GM12878 (cell line): Measurements from ENCODE around the gene TMEM88. TPM values are rescaled to one million over a fixed set of nuclear protein-coding genes. Genes with fewer than 3 reads are reported as not detected.

Experiments
- ATAC-seq: fragments of 200-7000 bp; cut with Tn5 transposase; 3 replicates; pipeline ENCODE4 v1.9.1; 2020; ENCODE audit warnings: mild to moderate bottlenecking, moderate library complexity
- BruUV-seq: library from RNA; stranded (reverse); fragments of 400-500 nt; replicated peaks from 2 replicates; lab custom pipeline; 2021; lab: Mats Ljungman, UMichigan
- CTCF ChIA-PET: fragments of 300-600 bp; sonication (Branson Sonifier 250); formaldehyde crosslinking; extraction: SDS; loops from one replicate; lab custom pipeline; 2021; ENCODE audit warnings: inconsistent platforms; lab: Yijun Ruan, JAX
- POLR2A ChIA-PET: fragments of 350-600 bp; formaldehyde crosslinking; extraction: SDS; loops from one replicate; lab custom pipeline; 2021; ENCODE audit warnings: inconsistent platforms; lab: Charles Lee
- RAD21 ChIA-PET: fragments of 300-600 bp; sonication (Branson Sonifier 250); formaldehyde crosslinking; loops from one replicate; lab custom pipeline; 2023; ENCODE audit warnings: antibody characterized with exemption; ENCODE audit not compliant: unreplicated experiment; lab: Charles Lee
- SMC1A ChIA-PET: fragments of 300-600 bp; sonication (Branson Sonifier 250); formaldehyde crosslinking; loops from one replicate; lab custom pipeline; 2023; ENCODE audit not compliant: unreplicated experiment, uncharacterized antibody; lab: Charles Lee
- DNase-seq: peaks from one replicate; pipeline ENCODE4 v3.0.0-alpha.2; 2011; ENCODE audit warnings: low read depth, low spot score
- FAIRE-seq: peaks from 3 replicates; lab custom pipeline; 2011; peaks lifted over from hg19 to GRCh38; lab: Jason Lieb, UNC
- H2AFZ ChIP-seq: 2 replicates; pipeline ENCODE4 v1.6.0; 2011; ENCODE audit warnings: low read depth, low read length, control low read depth; ENCODE audit not compliant: control insufficient read depth
- H3K27ac ChIP-seq: 2 replicates; pipeline ENCODE4 v1.5.1; 2011; ENCODE audit warnings: control low read depth; ENCODE audit not compliant: control insufficient read depth, insufficient read depth
- H3K27me3 ChIP-seq, 2 experiments: replicated peaks in 1 of 2; 2 replicates each; pipeline versions ENCODE4 v1.6.0 to v1.6.1; 2011; ENCODE audit warnings: low read length in 1 of 2; ENCODE audit not compliant: control insufficient read depth in 2 of 2, insufficient read depth in 2 of 2
- H3K36me3 ChIP-seq, 2 experiments: 2 replicates each; pipeline ENCODE4 v1.5.1; 2011; ENCODE audit warnings: low read length in 1 of 2; ENCODE audit not compliant: control insufficient read depth in 2 of 2, insufficient read depth in 2 of 2
- H3K4me1 ChIP-seq: 2 replicates; pipeline ENCODE4 v1.6.1; 2011; ENCODE audit warnings: mild to moderate bottlenecking, low read length, moderate library complexity, mixed read lengths; ENCODE audit not compliant: control insufficient read depth, insufficient read depth
- H3K4me2 ChIP-seq: 2 replicates; pipeline ENCODE4 v1.6.0; 2011; ENCODE audit warnings: control low read depth; ENCODE audit not compliant: control insufficient read depth, insufficient read depth
- H3K4me3 ChIP-seq: fragments of 200-600 bp; sonication (generic); 2 replicates; pipeline ENCODE4 v1.5.1; 2016
- H3K79me2 ChIP-seq: 2 replicates; pipeline ENCODE4 v1.6.0; 2011; ENCODE audit warnings: low read length; ENCODE audit not compliant: control insufficient read depth, insufficient read depth
- H3K9ac ChIP-seq: 2 replicates; pipeline ENCODE4 v1.8.0; 2011; ENCODE audit warnings: low read length, control low read depth, mixed read lengths; ENCODE audit not compliant: control insufficient read depth, insufficient read depth
- H3K9me3 ChIP-seq: replicated peaks from 3 replicates; pipeline ENCODE4 v1.5.1; 2011; ENCODE audit warnings: mild to moderate bottlenecking, low read length; ENCODE audit not compliant: control insufficient read depth, insufficient read depth
- H4K20me1 ChIP-seq: 2 replicates; pipeline ENCODE4 v1.6.0; 2011; ENCODE audit not compliant: control insufficient read depth, insufficient read depth
- ASH2L ChIP-seq: fragments of 300-600, 200-600 bp; sonication (generic); IDR thresholded peaks from 2 replicates; pipeline ENCODE4 v1.6.1; 2017; ENCODE audit warnings: low read depth, mild to moderate bottlenecking, borderline replicate concordance
- ATF7 ChIP-seq: fragments of 450-650 bp; IDR thresholded peaks from 2 replicates; pipeline ENCODE4 v1.6.1; 2016; ENCODE audit warnings: low read depth, mild to moderate bottlenecking
- BRCA1 ChIP-seq: IDR thresholded peaks from 2 replicates; pipeline ENCODE4 v1.6.1; 2011; ENCODE audit warnings: low read depth, low read length, improper control_type of control experiment
- CBFB ChIP-seq: IDR thresholded peaks from 2 replicates; pipeline ENCODE4 v1.6.1; 2016; ENCODE audit warnings: antibody characterized with exemption, low read depth
- ESRRA ChIP-seq: IDR thresholded peaks from 2 replicates; pipeline ENCODE4 v1.6.1; 2012; ENCODE audit warnings: mild to moderate bottlenecking, low read length, improper control_type of control experiment
- EZH2 ChIP-seq: IDR thresholded peaks from 2 replicates; pipeline ENCODE4 v1.6.1; 2012; ENCODE audit warnings: low read depth, mild to moderate bottlenecking, control low read depth, inconsistent platforms, low read length, borderline replicate concordance; ENCODE audit not compliant: control insufficient read depth
- FOXK2 ChIP-seq: fragments of 450-650 bp; IDR thresholded peaks from 2 replicates; pipeline ENCODE4 v1.6.1; 2017; ENCODE audit warnings: mild to moderate bottlenecking, moderate library complexity
- FOXM1 ChIP-seq: IDR thresholded peaks from 2 replicates; pipeline ENCODE4 v1.6.1; 2012; ENCODE audit warnings: low read depth, mild to moderate bottlenecking, inconsistent platforms, low read length, moderate library complexity
- HSF1 ChIP-seq: fragments of 150-350 bp; IDR thresholded peaks from 2 replicates; pipeline ENCODE4 v1.6.1; 2014; ENCODE audit warnings: mild to moderate bottlenecking, low read depth, low read length
- PKNOX1 ChIP-seq: fragments of 450-650 bp; IDR thresholded peaks from 2 replicates; pipeline ENCODE4 v1.6.1; 2016; ENCODE audit warnings: mild to moderate bottlenecking
- RELB ChIP-seq: fragments of 450-650 bp; IDR thresholded peaks from 2 replicates; pipeline ENCODE4 v1.6.1; 2017; ENCODE audit warnings: low read depth, mild to moderate bottlenecking, moderate library complexity
- SMAD1 ChIP-seq: fragments of 450-650 bp; IDR thresholded peaks from 2 replicates; pipeline ENCODE4 v1.6.1; 2018; ENCODE audit warnings: mild to moderate bottlenecking, low read depth; ENCODE audit not compliant: partially characterized antibody
- STAT1 ChIP-seq: fragments of 450-650 bp; conservative IDR thresholded peaks from 2 replicates; pipeline ENCODE4 v1.6.1; 2014; ENCODE audit warnings: antibody characterized with exemption, mild to moderate bottlenecking
- TAF1 ChIP-seq: IDR thresholded peaks from 2 replicates; pipeline ENCODE4 v1.6.1; 2011; ENCODE audit warnings: mild to moderate bottlenecking, low read depth, low read length, borderline replicate concordance
- YY1 ChIP-seq: IDR thresholded peaks from 2 replicates; pipeline ENCODE4 v1.6.1; 2011; ENCODE audit warnings: low read depth, mild to moderate bottlenecking, low read length
- ZNF217 ChIP-seq: fragments of 450-650 bp; IDR thresholded peaks from 2 replicates; pipeline ENCODE4 v1.6.1; 2017; ENCODE audit warnings: antibody characterized with exemption, mild to moderate bottlenecking
- WGBS: methylation state at CpG from one replicate; pipeline ENCODE4 v1.1.6; 2016; ENCODE audit warnings: low lambda C conversion rate; ENCODE audit not compliant: insufficient replicate concordance, insufficient coverage; ENCODE audit errors: missing lambda C conversion rate; 5-methylcytosine and 5-hydroxymethylcytosine counted together
- in situ Hi-C: fragments of 300-500 bp; cut with MboI; formaldehyde crosslinking; loops from 9 replicates; pipeline ENCODE4 v1.14.3; 2018; ENCODE audit warnings: mixed read lengths
- intact Hi-C: fragments of 100-400 bp; cut with micrococcal nuclease; formaldehyde crosslinking; loops from one replicate; pipeline ENCODE4 v1.14.2; 2022; ENCODE audit not compliant: unreplicated experiment
- polyA plus RNA-seq, 11 experiments: library from polyadenylated mRNA; depleted of rRNA in 4 of 11; unstranded in 6 of 11; stranded (reverse) in 5 of 11; fragments of >200 nt; fragmentation: Nextera tagmentation in 4 of 11; fragmentation: Illumina TruSeq in 1 of 11; extraction: Ambion mirVana in 4 of 11; extraction: Trizol in 1 of 11; gene quantifications; 1 replicate in 1 of 11; 2 replicates in 10 of 11; pipeline versions ENCODE4 v1.2.1 to v1.2.3, GENCODE V29; 2011 to 2016; ENCODE audit warnings: inconsistent platforms in 2 of 11, missing spikeins in 2 of 11, low read depth in 1 of 11
- total RNA-seq, 4 experiments: library from RNA; depleted of rRNA in 3 of 4; stranded (reverse); fragments of >200 nt in 3 of 4; fragmentation: Illumina TruSeq in 1 of 4; extraction: Trizol in 1 of 4; gene quantifications; 2 replicates each; pipeline versions ENCODE4 v1.2.1 to v1.2.3, GENCODE V29; 2013 to 2021

Gene TMEM88
- total and polyA plus RNA-seq, 10 of the 15 experiments (the other 5 are each of a cell fraction or from before 2014, with no cell fraction given) = 0.21 to 2.2 (median 0.62) TPM; not detected in 5

GRCh38 chr17:7842380-7843256 lies 12.2 kb upstream of the TMEM88 start (continued):
- TF ChIP-seq RELB (peak; percentile 89), STAT1 (peak; percentile 72; the same call in 1 of the 2 replicates), FOXM1 (no peak), FOXK2 (no peak), HSF1 (no peak; the same call in 1 of the 2 replicates), ESRRA (peak; percentile 70; the same call in 1 of the 2 replicates), EZH2 (no peak)

- BruUV-seq = TSS peak; percentile 89
- peak overlapping the region; percentile 99 for H3K27ac ChIP-seq
- peak overlapping the region; percentile 100 for H3K4me2 ChIP-seq
- no peak for FAIRE-seq
- no peaks in the 10 kb centered on the region; the same call in none of the 2 replicates for H4K20me1 ChIP-seq
- peak overlapping the region; percentile 97 for H3K9ac ChIP-seq
- H3K4me3 ChIP-seq = peak overlapping the region; percentile 92
- peak overlapping the region; percentile 17 for H2AFZ ChIP-seq
- intact Hi-C loops (loop anchor here (2.0 kb wide), 1 partner anchor 14 kb away; the partner anchor contains the start of gene NAA38), in situ Hi-C loops (no loop called here)
- no peaks in the 10 kb centered on the region for H3K9me3 ChIP-seq
- ChIA-PET RAD21 (interaction anchor here (0.9 to 3.7 kb wide), 5 partner anchors 9 to 146 kb away, joined by 3 to 36 read pairs (median 4); partner anchors contain the start of genes KDM6B and NAA38), POLR2A (interaction anchor here (0.6 to 4.1 kb wide), 5 partner anchors 9 to 134 kb away, joined by 3 to 49 read pairs (median 5); partner anchors contain the start of genes CYB5D1, KDM6B and NAA38), CTCF (interaction anchor here (2.2 to 5.7 kb wide), 2 partner anchors 9 to 14 kb away, joined by 7 to 57 read pairs; partner anchors contain the start of genes CYB5D1, KDM6B and NAA38), SMC1A (interaction anchor here (1.5 kb wide), 1 partner anchor 10 kb away, joined by 5 read pairs; the partner anchor contains the start of gene KDM6B)
- H3K4me1 ChIP-seq = peaks cover 38% of the 10 kb centered on the region
- no peaks in the 10 kb centered on the region for H3K27me3 ChIP-seq
- WGBS = under 1% methylated on average over 17 of the region's 17 CpGs
- DNase-seq = no peak
- peaks cover 5 to 13% of the 10 kb centered on the region in 2 experiments; a peak in 3 of 4 replicates for H3K36me3 ChIP-seq
- ATAC-seq = peak; percentile 0
- H3K79me2 ChIP-seq = peaks cover 48% of the 10 kb centered on the region
- TF ChIP-seq ATF7 = no peak
- no peak for TF ChIP-seq ASH2L
- TF ChIP-seq PKNOX1 = peak; percentile 6; the same call in 1 of the 2 replicates
- no peak for TF ChIP-seq ZNF217
- 0 out of 2 replicates have a peak, but pooled peaks have one; percentile 19 for TF ChIP-seq HSF1
- TF ChIP-seq BRCA1 = no peak
- TF ChIP-seq TAF1 = no peak
- TF ChIP-seq CBFB = 0 out of 2 replicates have a peak, but pooled peaks have one; percentile 2
- peak; percentile 8 for TF ChIP-seq SMAD1
- TF ChIP-seq YY1 = no peak
Measured at GRCh38 chr17:7843257-7843535, 11.7 kb upstream of the TMEM88 start.
